Neutrophil (primary cell): ENCODE measurements around the gene NPAS3.

Experiments
- H3K27ac ChIP-seq: fragments of 200-600 bp; sonication (generic); 2 replicates; pipeline ENCODE4 v1.5.1; 2016; ENCODE audit warnings: mild to moderate bottlenecking, moderate library complexity
- H3K27me3 ChIP-seq: fragments of 200-600 bp; sonication (generic); 2 replicates; pipeline ENCODE4 v1.6.0; 2016; ENCODE audit warnings: mild to moderate bottlenecking
- H3K36me3 ChIP-seq: fragments of 200-600 bp; sonication (generic); 2 replicates; pipeline ENCODE4 v1.5.1; 2017
- H3K4me1 ChIP-seq, 2 experiments: fragments of 200-600 bp in 1 of 2; sonication (generic) in 1 of 2; 1 replicate in 1 of 2; 2 replicates in 1 of 2; pipeline versions ENCODE4 v1.5.1 to v1.6.1; 2013 to 2016; ENCODE audit warnings: low read depth in 1 of 2, low read length in 1 of 2, mild to moderate bottlenecking in 1 of 2, moderate library complexity in 1 of 2; ENCODE audit not compliant: control insufficient read depth in 1 of 2, insufficient read depth in 1 of 2
- H3K4me3 ChIP-seq, 2 experiments: fragments of 200-600 bp in 1 of 2; sonication (generic) in 1 of 2; 1 replicate in 1 of 2; 2 replicates in 1 of 2; pipeline ENCODE4 v1.5.1; 2013 to 2016; ENCODE audit warnings: low read depth in 1 of 2, low read length in 1 of 2, mild to moderate bottlenecking in 1 of 2, moderate library complexity in 1 of 2
- H3K9me3 ChIP-seq: fragments of 200-600 bp; sonication (generic); 2 replicates; pipeline ENCODE4 v1.5.1; 2016
- TF ChIP-seq, protein P1 (sequence below): fragments of 200-600 bp; sonication (generic); IDR thresholded peaks from 2 replicates; pipeline ENCODE4 v1.5.1; 2016; ENCODE audit warnings: antibody characterized with exemption

The NPAS3 gene

DNA sequence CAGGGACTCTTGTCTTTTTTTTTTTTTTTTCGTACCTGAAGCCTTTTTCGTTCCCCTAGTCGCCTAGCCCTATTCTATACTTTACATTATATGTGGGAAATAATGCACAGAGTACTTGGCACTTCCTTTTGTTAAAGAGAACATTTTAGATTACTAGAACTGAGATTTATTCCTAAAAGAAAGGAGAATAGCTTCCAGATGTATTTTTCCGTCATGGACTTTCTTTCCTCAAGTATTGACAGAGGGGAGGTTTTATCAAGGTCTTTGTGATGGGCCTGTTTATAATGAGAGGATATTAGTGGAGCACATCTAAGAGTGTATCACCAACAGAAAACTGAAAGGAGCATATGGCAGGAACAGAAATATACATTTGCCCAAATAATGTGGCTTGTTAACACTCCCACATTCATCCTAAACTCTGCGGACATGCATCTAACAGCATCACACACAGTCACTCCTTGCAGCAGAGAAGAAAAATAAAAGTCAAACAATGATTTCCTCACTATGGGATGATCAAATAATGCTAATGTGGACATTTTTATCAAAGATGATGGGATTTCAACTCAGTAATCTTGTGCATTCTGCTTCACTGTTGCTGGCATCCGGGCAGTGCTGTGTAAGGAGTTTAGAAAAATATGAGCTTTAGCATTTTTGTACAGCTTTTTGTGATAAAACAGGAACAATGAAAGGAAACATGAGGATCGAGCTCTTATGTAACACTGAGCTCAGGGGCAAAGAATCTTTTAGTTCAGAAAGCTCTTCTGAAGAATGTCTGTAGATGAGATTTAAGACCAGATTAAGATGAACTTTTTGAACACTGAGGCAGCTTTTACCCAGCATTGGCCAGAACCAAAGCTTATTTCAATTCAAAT is 829.1 kb downstream of the NPAS3 start:
- no peak overlapping the region for H3K27ac ChIP-seq
- H3K27me3 ChIP-seq = no peaks in the 10 kb centered on the region
- no peak overlapping the region for H3K4me3 ChIP-seq
- no peaks in the 10 kb centered on the region for H3K36me3 ChIP-seq
- H3K9me3 ChIP-seq = no peaks in the 10 kb centered on the region
- no peaks in the 10 kb centered on the region for H3K4me1 ChIP-seq
- TF ChIP-seq, protein P1, sequence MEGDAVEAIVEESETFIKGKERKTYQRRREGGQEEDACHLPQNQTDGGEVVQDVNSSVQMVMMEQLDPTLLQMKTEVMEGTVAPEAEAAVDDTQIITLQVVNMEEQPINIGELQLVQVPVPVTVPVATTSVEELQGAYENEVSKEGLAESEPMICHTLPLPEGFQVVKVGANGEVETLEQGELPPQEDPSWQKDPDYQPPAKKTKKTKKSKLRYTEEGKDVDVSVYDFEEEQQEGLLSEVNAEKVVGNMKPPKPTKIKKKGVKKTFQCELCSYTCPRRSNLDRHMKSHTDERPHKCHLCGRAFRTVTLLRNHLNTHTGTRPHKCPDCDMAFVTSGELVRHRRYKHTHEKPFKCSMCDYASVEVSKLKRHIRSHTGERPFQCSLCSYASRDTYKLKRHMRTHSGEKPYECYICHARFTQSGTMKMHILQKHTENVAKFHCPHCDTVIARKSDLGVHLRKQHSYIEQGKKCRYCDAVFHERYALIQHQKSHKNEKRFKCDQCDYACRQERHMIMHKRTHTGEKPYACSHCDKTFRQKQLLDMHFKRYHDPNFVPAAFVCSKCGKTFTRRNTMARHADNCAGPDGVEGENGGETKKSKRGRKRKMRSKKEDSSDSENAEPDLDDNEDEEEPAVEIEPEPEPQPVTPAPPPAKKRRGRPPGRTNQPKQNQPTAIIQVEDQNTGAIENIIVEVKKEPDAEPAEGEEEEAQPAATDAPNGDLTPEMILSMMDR = no peak

DNA sequence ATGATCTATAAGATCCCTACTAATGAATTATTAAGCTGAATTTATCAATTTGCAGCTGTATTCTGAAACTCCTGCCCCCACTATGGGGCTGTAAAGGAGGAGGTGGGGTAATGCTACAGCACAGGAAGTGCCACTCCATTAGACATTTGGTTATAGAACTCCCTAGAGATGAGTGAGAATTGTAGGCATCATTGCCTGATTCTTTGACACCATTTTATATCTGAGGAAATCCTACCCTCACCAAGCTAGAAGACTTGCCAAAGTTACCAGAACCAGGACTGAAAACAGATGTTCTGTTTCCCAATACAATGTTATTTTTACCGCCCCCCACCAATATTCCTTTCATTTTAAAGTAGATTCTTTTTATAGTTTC is 829.8 kb downstream of the NPAS3 start:
- Histone ChIP-seq H3K27ac (no peak overlapping the region), H3K9me3 (no peaks in the 10 kb centered on the region), H3K27me3 (no peaks in the 10 kb centered on the region), H3K4me1 (no peaks in the 10 kb centered on the region), H3K4me3 (no peak overlapping the region), H3K36me3 (no peaks in the 10 kb centered on the region)
- TF ChIP-seq, protein P1 = no peak

DNA sequence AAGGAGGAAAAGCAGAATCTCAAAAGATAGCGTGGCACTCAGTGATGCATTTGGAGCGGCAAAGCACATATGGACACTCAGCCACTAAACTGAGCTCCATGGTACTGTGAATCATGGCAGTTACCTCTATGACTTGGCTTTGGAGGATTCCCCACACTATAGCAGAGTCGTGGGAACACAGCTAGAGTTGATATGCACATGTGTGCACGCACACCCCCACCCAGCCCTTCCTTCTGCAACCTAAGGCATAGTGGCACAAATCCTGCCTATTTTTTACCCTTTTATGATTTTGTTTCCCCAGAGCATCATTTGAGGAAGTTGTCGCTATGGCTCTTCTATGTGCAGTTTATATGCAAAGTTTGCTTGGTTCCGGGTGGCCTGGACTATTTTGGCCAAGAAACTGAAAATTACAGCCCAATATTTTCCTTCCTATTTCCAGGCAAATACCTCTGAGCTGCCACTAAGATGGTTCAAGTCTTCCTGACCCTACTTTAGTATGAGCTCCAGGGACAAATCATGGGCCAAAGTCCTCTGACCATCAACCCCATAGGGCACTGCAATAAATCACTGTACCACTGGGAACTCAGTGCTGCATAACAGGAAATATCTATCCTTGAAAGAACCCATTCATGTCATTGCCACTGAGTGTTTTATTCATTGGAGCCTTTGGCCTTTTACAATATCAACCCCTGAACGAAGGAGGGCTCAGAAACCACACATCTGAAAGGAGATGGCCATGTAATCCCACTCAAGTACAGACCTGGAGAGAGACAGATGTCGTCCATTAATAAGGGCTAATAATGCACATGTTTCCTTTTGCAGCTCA is 834.7 kb downstream of the NPAS3 start:
- Histone ChIP-seq H3K27ac (no peak overlapping the region), H3K4me3 (no peak overlapping the region), H3K4me1 (no peaks in the 10 kb centered on the region), H3K27me3 (no peaks in the 10 kb centered on the region), H3K9me3 (no peaks in the 10 kb centered on the region), H3K36me3 (no peaks in the 10 kb centered on the region)
- TF ChIP-seq, protein P1 = no peak

DNA sequence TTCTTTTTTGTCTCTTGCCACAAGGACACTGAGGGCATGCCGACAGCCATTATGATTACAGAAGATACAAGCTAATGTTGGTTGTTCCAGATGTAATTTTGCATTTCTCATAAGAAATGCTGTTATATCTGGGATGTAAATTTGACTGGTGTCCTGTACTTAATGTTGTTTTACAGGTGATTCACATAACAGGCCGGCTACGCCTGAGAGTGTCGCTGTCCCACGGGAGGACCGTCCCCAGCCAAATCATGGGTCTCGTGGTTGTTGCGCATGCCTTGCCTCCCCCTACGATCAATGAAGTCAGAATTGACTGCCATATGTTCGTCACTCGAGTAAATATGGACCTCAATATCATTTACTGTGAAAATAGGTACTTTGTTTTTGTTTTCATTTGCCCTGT is 835.5 kb downstream of the NPAS3 start:
- Histone ChIP-seq H3K27me3 (no peaks in the 10 kb centered on the region), H3K4me1 (no peaks in the 10 kb centered on the region), H3K36me3 (no peaks in the 10 kb centered on the region), H3K4me3 (no peak overlapping the region), H3K27ac (no peak overlapping the region), H3K9me3 (no peaks in the 10 kb centered on the region)
- TF ChIP-seq, protein P1 = no peak

DNA sequence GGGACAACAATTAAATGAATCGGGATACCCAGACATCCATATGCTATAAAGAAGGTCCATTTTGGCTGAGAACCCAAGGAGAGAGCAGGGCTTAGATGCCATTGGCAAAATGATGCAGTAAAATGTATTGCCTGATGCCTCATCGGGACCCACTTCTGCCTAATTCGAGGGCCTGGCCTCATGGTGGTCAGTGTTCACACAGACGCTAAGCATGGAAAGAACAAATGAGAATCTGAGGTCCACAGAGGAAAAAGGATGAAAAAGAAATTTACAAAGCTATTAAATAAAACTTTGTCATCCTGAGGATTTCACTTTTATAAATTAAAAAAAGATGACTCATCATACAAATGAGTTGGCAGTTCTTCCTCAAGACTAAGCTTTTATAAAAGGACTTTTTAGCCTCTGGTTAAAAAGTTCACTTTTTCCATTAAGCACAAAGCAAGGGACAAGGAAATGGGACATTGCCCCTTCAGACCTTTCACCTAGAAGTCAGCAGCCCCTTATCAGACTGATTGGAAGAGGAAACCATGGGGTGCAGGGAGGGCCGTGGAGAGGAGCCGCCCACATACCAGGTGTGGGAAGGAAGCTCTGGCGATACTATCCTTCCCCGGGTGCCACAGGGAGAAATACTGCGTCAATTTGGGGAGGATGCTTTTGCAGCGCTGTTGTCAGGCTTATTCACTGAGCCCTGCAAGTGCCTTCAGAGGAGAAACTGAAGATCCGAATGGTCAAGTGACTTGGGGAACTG is 836.2 kb downstream of the NPAS3 start:
- TF ChIP-seq, protein P1 = no peak
- no peak overlapping the region for H3K27ac ChIP-seq
- no peak overlapping the region for H3K4me3 ChIP-seq
- no peaks in the 10 kb centered on the region for H3K36me3 ChIP-seq
- H3K9me3 ChIP-seq = no peaks in the 10 kb centered on the region
- H3K27me3 ChIP-seq = no peaks in the 10 kb centered on the region
- no peaks in the 10 kb centered on the region for H3K4me1 ChIP-seq
